HG02623 (cell line): ENCODE data around the gene ZNF124.
"Not testable (repeated sequence)": the region's sequence is repeated elsewhere in the genome, so short reads cannot be mapped to it uniquely, and the experiment has no call there.

ENCODE experiments used
- ATAC-seq: cut with Tn5 transposase; IDR thresholded peaks from one replicate; pipeline ENCODE4 v1.9.1; 2021; ENCODE audit warnings: moderate library complexity; ENCODE audit not compliant: unreplicated experiment

ZNF124 gene

GRCh38 chr1:247171875-247172563 lies at the start of gene ZNF124:
ZNF124 (minus strand) TSS chr1:247172020; CDS start chr1:247171877, 143 bp downstream.
- ATAC-seq, result peak; percentile 99

GRCh38 chr1:247220280-247220679 lies 48.5 kb upstream of the ZNF124 start:
- not testable (repeated sequence) for ATAC-seq

GRCh38 chr1:247218121-247218651 lies 46.4 kb upstream of the ZNF124 start:
- no peak for ATAC-seq

GRCh38 chr1:247216261-247216660 lies 44.4 kb upstream of the ZNF124 start:
- ATAC-seq, result no peak

- no peak for ATAC-seq
Measured at GRCh38 chr1:247212627-247213617, 41.1 kb upstream of the ZNF124 start.

- ATAC-seq, result peak; percentile 47
Measured at GRCh38 chr1:247212012-247212411, 40.2 kb upstream of the ZNF124 start.

- ATAC-seq, result no peak
Measured at GRCh38 chr1:247211339-247211738, 39.5 kb upstream of the ZNF124 start.

- ATAC-seq, result peak; percentile 88
Measured at GRCh38 chr1:247210376-247211117, 38.7 kb upstream of the ZNF124 start.

- no peak for ATAC-seq
Measured at GRCh38 chr1:247210062-247210375, 38.2 kb upstream of the ZNF124 start.

GRCh38 chr1:247209396-247209795 lies 37.6 kb upstream of the ZNF124 start:
- no peak for ATAC-seq

GRCh38 chr1:247204177-247204647 lies 32.4 kb upstream of the ZNF124 start:
- no peak for ATAC-seq

- no peak for ATAC-seq
Measured at GRCh38 chr1:247198781-247199180, 27.0 kb upstream of the ZNF124 start.

- ATAC-seq, result no peak
Measured at GRCh38 chr1:247193958-247194357, 22.1 kb upstream of the ZNF124 start.

- ATAC-seq, result no peak
Measured at GRCh38 chr1:247189981-247190798, 18.4 kb upstream of the ZNF124 start.

- ATAC-seq, result no peak
Measured at GRCh38 chr1:247185667-247186066, 13.8 kb upstream of the ZNF124 start.

- no peak for ATAC-seq
Measured at GRCh38 chr1:247184254-247184653, 12.4 kb upstream of the ZNF124 start.

- no peak for ATAC-seq
Measured at GRCh38 chr1:247182994-247183393, 11.2 kb upstream of the ZNF124 start.

- ATAC-seq, result no peak
Measured at GRCh38 chr1:247180581-247180980, 8.8 kb upstream of the ZNF124 start.

- ATAC-seq, result no peak
Measured at GRCh38 chr1:247177755-247178154, 5.9 kb upstream of the ZNF124 start.

- no peak for ATAC-seq
Measured at GRCh38 chr1:247175458-247175857, 3.6 kb upstream of the ZNF124 start.
